IPS-15b (cell line): ENCODE results near the gene EXOC6.

Source experiments
- H3K27me3 ChIP-seq: one replicate; pipeline ENCODE4 v1.6.1; 2013; ENCODE audit warnings: low read length; ENCODE audit not compliant: control insufficient read depth, insufficient read depth
- H3K36me3 ChIP-seq: one replicate; pipeline ENCODE4 v1.6.1; 2013; ENCODE audit warnings: low read length; ENCODE audit not compliant: control insufficient read depth, insufficient read depth
- H3K4me1 ChIP-seq: one replicate; pipeline ENCODE4 v1.6.1; 2013; ENCODE audit warnings: mild to moderate bottlenecking, low read length; ENCODE audit not compliant: control insufficient read depth, insufficient read depth
- H3K4me3 ChIP-seq: one replicate; pipeline ENCODE4 v1.5.1; 2013; ENCODE audit warnings: low read depth, low read length
- H3K9ac ChIP-seq: one replicate; pipeline ENCODE4 v1.6.1; 2013; ENCODE audit warnings: low read depth, mild to moderate bottlenecking, low read length
- H3K9me3 ChIP-seq: one replicate; pipeline ENCODE4 v1.6.1; 2013; ENCODE audit warnings: mild to moderate bottlenecking, low read length; ENCODE audit not compliant: control insufficient read depth, insufficient read depth

Gene EXOC6

DNA sequence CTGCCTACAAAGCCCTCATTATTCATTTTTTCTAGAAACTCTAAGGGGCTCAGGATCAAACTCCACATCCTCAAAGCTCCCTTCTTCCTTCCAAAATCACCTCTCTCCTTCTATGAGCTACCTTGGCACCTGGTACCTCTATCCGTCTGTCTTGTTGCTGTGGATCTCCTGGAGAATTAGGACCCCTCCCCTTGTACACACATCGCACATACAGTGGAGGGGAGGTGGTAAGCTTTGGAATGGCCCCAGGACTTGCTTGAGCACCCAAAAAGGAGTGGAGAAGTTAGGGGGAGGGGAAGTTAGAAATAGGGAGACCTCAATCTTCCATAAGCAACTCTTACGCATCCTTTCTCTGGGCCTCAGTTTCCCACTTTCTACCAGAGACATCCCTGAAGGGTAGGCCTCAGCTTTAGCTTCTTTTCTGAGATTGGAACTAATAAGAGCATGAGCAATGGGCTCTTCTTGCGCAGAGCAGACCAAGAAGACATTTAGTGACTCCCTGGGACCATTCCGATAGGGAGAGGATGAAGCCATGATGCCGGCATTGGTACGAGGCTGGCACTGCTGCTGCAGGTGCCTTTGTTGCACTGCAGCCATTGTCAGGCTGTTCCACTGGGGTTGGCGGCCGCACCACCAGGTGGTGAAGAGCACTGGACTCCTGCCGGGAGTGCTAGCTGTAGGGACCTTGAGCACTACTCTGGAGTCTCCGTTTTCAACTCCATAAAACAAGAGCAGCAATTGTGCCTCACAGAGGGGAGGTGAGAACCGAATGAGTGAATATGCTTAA is 216.7 kb downstream of the EXOC6 start:
- peak overlapping the region; percentile 62 for H3K4me3 ChIP-seq
- H3K27me3 ChIP-seq = peaks cover 100% of the 10 kb centered on the region
- H3K9ac ChIP-seq = no peak overlapping the region
- no peaks in the 10 kb centered on the region for H3K9me3 ChIP-seq
- H3K36me3 ChIP-seq = no peaks in the 10 kb centered on the region
- peaks cover 8% of the 10 kb centered on the region for H3K4me1 ChIP-seq

DNA sequence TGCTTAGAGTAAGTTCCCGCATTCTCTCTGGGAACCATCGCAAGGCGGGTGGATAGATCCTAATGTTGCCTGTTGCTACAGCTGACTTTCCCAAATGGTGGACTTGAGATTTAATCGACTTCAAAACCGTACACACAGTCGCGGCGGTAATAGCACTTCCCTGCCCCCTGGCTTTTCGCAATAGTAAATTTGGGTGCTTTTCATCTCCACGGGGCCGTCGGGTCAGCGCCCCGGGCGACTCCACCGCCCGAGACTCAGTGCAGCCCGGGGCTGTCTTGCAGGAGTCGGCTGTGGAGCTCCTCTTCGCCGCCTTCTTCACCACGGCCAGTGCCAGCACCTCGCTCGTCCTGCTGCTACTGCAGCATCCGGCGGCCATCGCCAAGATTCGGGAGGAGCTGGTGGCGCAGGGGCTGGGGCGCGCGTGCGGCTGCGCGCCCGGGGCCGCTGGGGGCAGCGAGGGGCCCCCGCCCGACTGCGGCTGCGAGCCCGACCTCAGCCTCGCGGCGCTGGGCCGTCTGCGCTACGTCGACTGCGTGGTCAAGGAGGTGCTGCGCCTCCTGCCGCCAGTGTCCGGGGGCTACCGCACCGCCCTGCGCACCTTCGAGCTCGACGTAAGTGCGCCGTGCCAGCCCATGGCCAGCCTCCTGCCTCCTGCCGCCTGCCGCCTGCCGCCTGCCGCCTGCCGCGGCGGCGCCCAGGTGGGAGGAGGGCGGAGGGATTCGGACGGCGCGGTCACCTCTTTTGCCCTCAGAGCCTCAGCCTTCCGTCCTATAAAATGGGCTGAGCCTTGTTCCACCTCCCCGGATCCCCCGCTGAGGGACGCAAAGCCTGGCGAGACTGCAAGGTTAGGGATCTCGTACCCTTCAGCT is 217.6 kb downstream of the EXOC6 start:
- Histone ChIP-seq H3K27me3 (peaks cover 100% of the 10 kb centered on the region), H3K9me3 (no peaks in the 10 kb centered on the region), H3K4me3 (peak overlapping the region; percentile 62), H3K9ac (no peak overlapping the region), H3K36me3 (no peaks in the 10 kb centered on the region), H3K4me1 (peaks cover 11% of the 10 kb centered on the region)

DNA sequence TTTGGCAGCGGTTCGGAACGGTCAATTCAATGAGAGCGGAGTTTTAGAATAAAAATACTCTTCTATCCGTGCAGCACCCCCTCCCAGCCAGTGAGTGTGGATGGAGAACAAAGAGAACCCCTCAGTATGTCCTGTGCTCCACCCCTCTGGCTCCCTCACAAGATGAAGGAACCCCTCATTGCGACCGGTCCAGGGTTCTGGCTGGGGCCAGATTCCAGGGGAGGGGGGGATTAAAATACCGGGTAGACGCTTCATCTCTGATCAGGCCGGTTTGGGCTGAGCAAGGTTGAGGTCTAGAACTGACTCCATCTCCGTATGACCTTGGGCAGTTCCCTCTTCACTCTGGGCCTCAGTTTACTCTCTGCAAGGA is 218.2 kb downstream of the EXOC6 start:
- peaks cover 98% of the 10 kb centered on the region for H3K27me3 ChIP-seq
- peak overlapping the region; percentile 62 for H3K4me3 ChIP-seq

DNA sequence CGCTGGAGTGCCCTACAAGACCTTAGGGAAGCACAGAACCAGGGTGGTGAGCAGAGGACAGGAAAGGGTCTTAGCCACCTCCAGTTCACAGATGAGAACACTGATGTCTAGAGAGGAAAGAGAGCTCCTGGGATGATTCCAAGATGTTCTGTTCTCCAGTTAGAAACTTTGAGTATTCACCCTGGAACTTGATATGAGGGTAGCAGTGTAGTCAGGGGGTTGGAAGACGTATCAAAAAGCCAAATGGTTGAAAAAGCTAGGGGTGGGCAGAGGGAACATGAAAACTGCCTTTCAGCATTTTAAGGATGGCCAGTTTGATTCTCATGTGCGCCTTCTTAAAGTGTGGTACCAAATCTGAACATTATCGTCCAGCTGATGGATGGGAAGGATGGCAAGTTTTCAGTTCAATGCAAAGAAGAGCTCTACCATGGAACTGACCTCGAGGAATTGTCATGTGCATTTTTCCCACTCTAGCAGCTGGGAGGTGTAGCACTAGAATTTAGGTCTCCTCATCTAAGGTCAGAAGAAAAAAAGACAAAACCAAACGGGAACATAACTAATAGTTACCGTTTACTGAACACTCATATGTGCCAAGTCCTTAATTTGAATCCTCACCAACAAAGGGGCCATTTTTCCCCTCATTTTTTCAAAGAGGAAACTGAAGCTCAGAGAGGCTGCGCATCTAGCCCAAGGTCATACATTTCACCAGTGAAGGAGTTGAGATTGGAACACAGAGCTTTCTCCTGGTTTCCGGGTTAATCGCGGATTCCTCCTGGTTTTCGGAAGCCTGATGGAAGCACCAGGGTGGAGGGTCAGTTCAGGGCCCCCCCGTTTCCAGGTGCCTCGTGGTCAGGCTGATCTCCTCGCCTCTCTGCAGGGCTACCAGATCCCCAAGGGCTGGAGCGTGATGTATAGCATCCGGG is 219.4 kb downstream of the EXOC6 start:
- H3K36me3 ChIP-seq = no peaks in the 10 kb centered on the region
- peaks cover 98% of the 10 kb centered on the region for H3K27me3 ChIP-seq
- H3K4me3 ChIP-seq = peak overlapping the region; percentile 62
- no peaks in the 10 kb centered on the region for H3K9me3 ChIP-seq
- H3K4me1 ChIP-seq = peaks cover 18% of the 10 kb centered on the region
- H3K9ac ChIP-seq = no peak overlapping the region

More for the DNA sequence above, 218.2 kb downstream of the EXOC6 start:
- Histone ChIP-seq H3K9ac (no peak overlapping the region), H3K9me3 (no peaks in the 10 kb centered on the region), H3K36me3 (no peaks in the 10 kb centered on the region), H3K4me1 (peaks cover 12% of the 10 kb centered on the region)

DNA sequence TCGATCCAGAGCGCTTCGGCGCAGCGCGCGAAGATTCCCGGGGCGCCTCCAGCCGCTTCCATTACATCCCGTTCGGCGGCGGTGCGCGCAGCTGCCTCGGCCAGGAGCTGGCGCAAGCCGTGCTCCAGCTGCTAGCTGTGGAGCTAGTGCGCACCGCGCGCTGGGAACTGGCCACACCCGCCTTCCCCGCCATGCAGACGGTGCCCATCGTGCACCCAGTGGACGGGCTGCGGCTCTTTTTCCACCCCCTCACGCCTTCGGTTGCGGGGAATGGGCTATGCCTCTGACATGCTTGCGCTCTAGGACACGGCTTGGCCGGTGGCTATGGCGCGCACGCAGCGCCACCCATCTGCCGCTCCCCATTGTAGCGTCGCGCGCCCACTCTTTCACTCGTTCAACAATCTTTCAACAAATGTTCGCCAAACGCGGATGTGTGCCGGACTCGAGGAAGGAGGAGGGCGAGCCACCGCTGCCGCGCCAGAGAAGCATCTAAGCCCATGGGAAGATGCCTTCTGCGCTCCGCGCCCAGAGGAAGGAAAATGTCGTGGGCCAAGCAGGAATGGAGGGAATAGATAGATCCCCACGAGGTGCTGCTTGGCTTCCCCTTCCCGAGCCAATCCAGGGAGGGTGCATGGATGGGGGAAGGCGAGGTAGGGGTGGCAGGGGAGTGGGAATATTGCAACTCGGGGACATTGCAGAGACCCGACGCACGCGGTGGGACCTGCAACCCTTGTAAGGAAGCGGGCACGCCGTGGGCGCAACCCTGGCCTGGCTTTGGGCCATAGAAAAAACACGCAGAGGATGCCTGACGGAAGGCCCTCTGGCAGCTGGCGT is 220.3 kb downstream of the EXOC6 start:
- H3K4me1 ChIP-seq = peaks cover 22% of the 10 kb centered on the region
- no peak overlapping the region for H3K9ac ChIP-seq
- peaks cover 97% of the 10 kb centered on the region for H3K27me3 ChIP-seq
- H3K9me3 ChIP-seq = no peaks in the 10 kb centered on the region
- H3K36me3 ChIP-seq = no peaks in the 10 kb centered on the region
- H3K4me3 ChIP-seq = peak overlapping the region; percentile 62

DNA sequence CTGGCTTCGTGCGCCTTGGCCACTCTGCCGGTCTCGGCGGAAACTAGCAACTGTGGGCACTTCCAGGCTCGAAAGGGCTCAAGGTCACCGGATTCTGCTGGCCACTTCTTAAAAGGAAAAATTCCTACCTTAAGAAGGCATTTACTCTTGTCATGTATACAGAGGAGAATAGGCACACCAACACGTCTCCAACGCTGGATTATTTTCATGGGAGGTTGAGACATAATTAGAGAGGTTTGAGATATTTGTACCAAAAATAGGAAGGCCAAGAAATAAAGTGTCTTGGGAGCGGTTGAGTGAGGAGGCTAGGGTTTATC is 220.9 kb downstream of the EXOC6 start:
- no peak overlapping the region for H3K9ac ChIP-seq
- peak overlapping the region; percentile 62 for H3K4me3 ChIP-seq
- H3K36me3 ChIP-seq = no peaks in the 10 kb centered on the region
- peaks cover 97% of the 10 kb centered on the region for H3K27me3 ChIP-seq
- no peaks in the 10 kb centered on the region for H3K9me3 ChIP-seq
- peaks cover 22% of the 10 kb centered on the region for H3K4me1 ChIP-seq

DNA sequence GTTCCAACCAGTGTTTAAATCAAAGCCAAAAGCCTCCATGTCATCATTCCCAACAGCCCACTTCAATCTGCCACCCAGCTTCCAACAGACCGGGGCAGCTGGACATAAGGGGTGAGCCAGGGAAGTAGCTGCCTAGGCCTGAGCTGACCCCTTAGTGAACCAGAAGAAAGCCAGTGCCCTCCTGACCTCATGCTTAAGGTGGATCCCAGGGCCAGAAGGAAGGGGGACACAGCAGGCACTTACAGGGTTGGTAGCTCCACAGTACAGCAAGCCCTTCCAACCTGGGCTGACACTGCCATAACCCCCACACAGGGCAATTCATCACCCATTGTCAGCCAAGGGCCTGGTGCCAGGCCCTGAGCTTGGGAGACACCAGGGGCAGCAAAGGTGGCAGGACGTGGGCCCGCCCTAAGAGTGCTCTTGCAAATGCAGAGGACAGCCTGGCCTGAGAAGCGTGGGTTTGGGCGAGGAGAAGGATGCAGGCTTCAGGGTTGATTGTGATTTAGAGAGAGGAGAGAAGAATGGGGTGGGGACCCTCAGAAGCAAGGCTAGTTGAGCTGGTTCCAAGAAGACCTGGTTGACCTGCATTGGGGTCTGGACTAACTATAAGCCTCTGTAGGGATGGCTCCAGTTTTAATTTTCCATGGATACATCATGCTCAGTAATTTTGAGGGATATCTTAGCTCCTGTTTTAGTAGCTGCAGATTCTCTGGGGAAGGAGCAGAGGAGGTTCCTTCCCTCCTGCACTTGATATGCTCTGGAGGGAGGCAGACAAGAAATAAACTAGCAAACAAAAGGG is 222.3 kb downstream of the EXOC6 start:
- Histone ChIP-seq H3K9ac (no peak overlapping the region), H3K27me3 (peaks cover 97% of the 10 kb centered on the region), H3K36me3 (no peaks in the 10 kb centered on the region), H3K4me1 (peaks cover 17% of the 10 kb centered on the region), H3K4me3 (peak overlapping the region; percentile 1), H3K9me3 (no peaks in the 10 kb centered on the region)

DNA sequence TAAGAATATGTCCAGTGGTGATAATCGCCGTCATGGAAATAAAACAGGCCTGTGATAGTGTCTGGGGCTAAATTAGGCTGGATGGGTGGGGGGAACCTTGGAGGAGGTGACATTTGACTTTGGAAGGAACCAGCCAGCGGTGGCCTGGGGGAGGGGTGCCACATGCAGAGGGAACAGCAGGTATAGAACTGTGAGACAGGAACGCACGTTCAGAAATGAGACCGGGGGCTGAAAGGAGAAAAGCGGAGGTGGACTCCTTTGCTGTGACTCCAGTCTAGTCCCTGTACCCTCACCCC is 222.8 kb downstream of the EXOC6 start:
- Histone ChIP-seq H3K4me3 (no peak overlapping the region), H3K36me3 (no peaks in the 10 kb centered on the region), H3K4me1 (peaks cover 17% of the 10 kb centered on the region), H3K9ac (no peak overlapping the region), H3K9me3 (no peaks in the 10 kb centered on the region), H3K27me3 (peaks cover 97% of the 10 kb centered on the region)

DNA sequence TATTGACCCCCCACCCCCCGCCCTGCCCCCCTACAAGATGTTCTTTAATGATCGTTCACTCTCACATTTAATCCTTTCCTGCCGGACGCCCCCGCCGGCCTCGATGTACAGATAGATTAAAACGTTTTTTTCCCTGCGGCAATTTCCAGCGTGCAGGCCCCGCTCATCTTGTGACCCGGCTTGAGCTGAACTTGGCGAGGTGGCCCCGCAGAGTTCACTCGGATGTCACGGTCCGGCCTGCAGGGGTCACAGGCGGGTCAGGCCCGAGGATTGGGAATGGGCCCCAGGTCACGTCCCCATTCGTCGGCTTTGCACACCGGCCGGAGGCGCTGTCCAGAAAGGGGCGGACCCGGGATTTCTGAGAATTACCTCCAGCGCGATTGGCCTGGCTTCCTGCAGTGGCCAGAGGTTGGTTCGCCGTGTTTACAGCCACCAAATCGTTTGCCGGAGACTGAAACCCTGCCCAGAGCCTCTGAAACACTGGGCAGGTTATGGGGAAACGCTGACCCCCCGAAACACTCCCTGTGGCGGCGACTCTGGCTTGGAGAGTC is 223.4 kb downstream of the EXOC6 start:
- no peaks in the 10 kb centered on the region for H3K9me3 ChIP-seq
- H3K27me3 ChIP-seq = peaks cover 97% of the 10 kb centered on the region
- no peaks in the 10 kb centered on the region for H3K36me3 ChIP-seq
- H3K9ac ChIP-seq = no peak overlapping the region
- H3K4me3 ChIP-seq = peak overlapping the region; percentile 68
- H3K4me1 ChIP-seq = peaks cover 17% of the 10 kb centered on the region

DNA sequence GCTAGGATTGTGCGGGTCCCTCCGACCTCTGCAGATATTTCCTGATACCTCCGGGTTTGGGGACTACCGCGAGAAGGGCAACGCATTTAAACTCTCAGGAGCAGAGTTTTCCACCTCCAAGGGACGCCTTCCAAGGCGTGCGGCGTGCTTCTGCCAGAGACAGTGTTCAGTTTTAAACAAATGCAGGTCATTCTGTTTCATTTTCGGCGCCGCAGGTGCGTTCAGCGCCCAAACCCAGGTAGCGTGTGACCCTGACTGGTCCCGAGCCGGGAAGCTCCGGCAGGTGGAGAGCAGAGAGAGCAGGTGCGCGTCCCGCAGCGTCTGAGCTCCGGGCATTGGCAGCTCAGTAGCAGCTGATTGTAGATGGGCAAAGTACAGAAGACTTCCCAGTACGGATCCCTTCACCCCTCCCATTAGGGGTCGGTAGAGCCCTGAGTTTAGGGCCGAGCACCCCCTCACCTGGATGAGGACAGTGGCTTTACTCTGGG is 223.9 kb downstream of the EXOC6 start:
- Histone ChIP-seq H3K27me3 (peaks cover 97% of the 10 kb centered on the region), H3K4me1 (peaks cover 17% of the 10 kb centered on the region), H3K4me3 (peak overlapping the region; percentile 68)

More for the DNA sequence above, 223.9 kb downstream of the EXOC6 start:
- no peaks in the 10 kb centered on the region for H3K36me3 ChIP-seq
- no peak overlapping the region for H3K9ac ChIP-seq
- H3K9me3 ChIP-seq = no peaks in the 10 kb centered on the region
